ENCODE results near the gene MBD2. TPM values are rescaled to one million over a fixed set of nuclear protein-coding genes. Genes with fewer than 3 reads are reported as not detected.

Gene MBD2, protein sequence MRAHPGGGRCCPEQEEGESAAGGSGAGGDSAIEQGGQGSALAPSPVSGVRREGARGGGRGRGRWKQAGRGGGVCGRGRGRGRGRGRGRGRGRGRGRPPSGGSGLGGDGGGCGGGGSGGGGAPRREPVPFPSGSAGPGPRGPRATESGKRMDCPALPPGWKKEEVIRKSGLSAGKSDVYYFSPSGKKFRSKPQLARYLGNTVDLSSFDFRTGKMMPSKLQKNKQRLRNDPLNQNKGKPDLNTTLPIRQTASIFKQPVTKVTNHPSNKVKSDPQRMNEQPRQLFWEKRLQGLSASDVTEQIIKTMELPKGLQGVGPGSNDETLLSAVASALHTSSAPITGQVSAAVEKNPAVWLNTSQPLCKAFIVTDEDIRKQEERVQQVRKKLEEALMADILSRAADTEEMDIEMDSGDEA
- 38.6 and 40.4 TPM in 2 replicates for total RNA-seq
- long read RNA-seq, partial matches to known transcripts = 1 of 5 reads
- long read RNA-seq, other reads (novel, unspliced or antisense) = 4 of 5 reads

DNA sequence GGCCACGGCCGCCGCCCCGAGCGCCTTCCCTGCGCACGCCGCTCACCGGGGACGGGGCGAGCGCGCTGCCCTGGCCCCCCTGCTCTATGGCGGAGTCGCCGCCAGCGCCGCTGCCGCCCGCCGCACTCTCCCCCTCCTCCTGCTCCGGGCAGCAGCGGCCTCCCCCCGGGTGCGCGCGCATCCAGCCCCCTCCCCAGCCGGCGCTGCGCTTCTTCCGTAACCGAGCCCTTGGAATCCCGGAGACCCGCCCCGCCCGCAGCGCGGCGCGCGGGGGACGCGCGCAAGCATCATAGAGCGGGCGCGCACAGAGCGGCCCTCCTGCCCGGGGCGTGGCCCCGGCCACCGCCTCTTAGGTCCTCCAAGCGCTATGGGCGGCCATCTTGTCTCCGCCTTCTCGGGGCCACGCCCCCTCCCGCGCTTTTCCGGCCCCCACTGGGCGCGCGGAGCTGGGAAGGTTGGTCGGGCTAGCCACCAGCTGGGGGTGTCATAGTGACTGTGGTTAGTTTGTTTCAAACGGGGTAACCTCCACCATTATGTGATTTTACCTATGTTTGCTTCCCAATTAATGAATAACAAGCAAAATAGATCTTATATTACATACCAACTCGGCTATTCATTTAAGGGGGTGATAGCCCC, at the start of gene MBD2:
MBD2 (minus strand) TSS at position 291 of the 636 bp plus-strand sequence; CDS start at position 181, 110 bp downstream.
- DNase-seq (ENCODE audit: low spot score, unreplicated experiment) = peak; percentile 88
- Mint-ChIP-seq H3K27ac (peak within 1 kb of the TSS; percentile 94), H3K36me3 (ENCODE audit: insufficient read depth) (no peaks in the 10 kb centered on the region), H3K27me3 (no peaks in the 10 kb centered on the region), H3K4me3 (ENCODE audit: low read depth) (peak within 1 kb of the TSS; percentile 92), H3K4me1 (ENCODE audit: low read depth) (peaks cover 28% of the 10 kb centered on the region), H3K9me3 (ENCODE audit: low read depth) (no peaks in the 10 kb centered on the region)
- TF ChIP-seq, protein P1, sequence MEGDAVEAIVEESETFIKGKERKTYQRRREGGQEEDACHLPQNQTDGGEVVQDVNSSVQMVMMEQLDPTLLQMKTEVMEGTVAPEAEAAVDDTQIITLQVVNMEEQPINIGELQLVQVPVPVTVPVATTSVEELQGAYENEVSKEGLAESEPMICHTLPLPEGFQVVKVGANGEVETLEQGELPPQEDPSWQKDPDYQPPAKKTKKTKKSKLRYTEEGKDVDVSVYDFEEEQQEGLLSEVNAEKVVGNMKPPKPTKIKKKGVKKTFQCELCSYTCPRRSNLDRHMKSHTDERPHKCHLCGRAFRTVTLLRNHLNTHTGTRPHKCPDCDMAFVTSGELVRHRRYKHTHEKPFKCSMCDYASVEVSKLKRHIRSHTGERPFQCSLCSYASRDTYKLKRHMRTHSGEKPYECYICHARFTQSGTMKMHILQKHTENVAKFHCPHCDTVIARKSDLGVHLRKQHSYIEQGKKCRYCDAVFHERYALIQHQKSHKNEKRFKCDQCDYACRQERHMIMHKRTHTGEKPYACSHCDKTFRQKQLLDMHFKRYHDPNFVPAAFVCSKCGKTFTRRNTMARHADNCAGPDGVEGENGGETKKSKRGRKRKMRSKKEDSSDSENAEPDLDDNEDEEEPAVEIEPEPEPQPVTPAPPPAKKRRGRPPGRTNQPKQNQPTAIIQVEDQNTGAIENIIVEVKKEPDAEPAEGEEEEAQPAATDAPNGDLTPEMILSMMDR (IDR thresholded peaks at IDR 0.05; ENCODE audit: unreplicated experiment) = peak; percentile 33

DNA sequence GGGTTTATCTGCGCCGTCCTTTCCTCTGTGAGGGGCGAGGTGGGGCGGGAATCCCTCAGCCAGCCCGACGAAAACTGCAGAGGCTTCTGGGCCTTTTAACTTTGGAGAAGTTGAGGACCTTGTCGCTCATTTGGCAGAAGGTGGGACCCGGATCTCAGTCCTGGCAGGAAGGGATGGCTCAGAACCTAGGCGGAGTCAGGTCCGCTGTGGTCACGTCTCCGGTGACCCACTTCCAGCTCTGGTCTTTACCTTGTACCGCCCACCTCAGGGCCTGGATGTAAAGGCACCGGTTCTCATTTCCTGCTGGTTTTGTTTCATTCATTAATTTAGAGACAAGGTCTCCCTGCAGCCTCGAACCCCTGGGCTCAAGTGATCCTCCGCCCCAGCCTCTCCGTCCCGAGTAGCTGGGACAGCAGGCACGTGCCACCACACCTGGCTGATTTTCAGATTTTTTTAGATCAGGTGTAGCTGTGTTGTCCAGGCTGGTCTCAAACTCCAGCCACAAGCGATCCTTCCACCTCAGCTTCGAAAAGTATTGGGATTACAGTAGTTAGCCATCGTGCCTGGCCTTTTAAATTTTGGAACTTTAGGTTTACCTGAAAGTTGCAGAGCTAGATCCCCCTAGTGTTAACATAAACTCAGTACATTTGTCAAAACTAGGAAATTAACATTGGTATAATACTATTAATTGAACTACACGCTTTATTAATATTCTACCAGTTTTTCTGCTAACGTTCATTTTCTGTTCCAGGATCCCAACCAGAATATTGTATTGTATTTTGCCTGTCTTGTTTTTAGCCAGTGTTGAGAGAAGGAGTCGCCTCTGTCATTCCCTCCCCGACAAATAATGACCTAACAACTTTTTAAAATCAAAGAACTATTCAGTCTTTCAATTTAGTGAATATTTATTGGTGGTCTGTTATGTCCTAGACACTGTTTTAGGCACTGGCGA, 45.7 kb upstream of the MBD2 start:
- no peaks in the 10 kb centered on the region for H3K36me3 Mint-ChIP-seq (ENCODE audit: insufficient read depth)
- H3K4me1 Mint-ChIP-seq (ENCODE audit: low read depth) = peaks cover 8% of the 10 kb centered on the region
- no peaks in the 10 kb centered on the region for H3K9me3 Mint-ChIP-seq (ENCODE audit: low read depth)
- H3K27ac Mint-ChIP-seq = peak overlapping the region; percentile 96
- DNase-seq (ENCODE audit: low spot score, unreplicated experiment) = peak; percentile 13
- TF ChIP-seq, protein P1 (IDR thresholded peaks at IDR 0.05; ENCODE audit: unreplicated experiment) = peak; percentile 54
- H3K4me3 Mint-ChIP-seq (ENCODE audit: low read depth) = peak overlapping the region; percentile 85
- no peaks in the 10 kb centered on the region for H3K27me3 Mint-ChIP-seq

DNA sequence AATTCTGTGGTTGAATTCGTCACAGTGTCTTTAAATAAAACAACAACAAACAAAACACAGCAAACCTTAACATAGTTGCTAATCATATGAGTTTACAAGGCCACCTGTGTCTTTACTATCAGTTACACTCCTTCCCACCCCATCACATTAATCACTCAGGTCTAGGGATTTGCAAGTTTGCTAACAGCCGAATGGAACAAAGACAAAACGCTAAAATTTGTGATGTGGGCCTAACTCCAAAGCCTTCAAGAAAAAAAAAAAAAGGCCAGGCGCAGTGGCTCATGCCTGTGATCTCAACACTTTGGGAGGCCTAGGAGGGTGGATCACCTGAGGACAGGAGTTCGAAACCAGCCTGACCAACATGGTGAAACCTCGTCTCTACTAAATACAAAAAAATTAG, 44.3 kb upstream of the MBD2 start:
- Mint-ChIP-seq H3K27ac (peak overlapping the region; percentile 96), H3K27me3 (no peaks in the 10 kb centered on the region), H3K9me3 (ENCODE audit: low read depth) (no peaks in the 10 kb centered on the region), H3K36me3 (ENCODE audit: insufficient read depth) (no peaks in the 10 kb centered on the region), H3K4me1 (ENCODE audit: low read depth) (peaks cover 8% of the 10 kb centered on the region), H3K4me3 (ENCODE audit: low read depth) (peak overlapping the region; percentile 85)
- no peak for DNase-seq (ENCODE audit: low spot score, unreplicated experiment)
- TF ChIP-seq, protein P1 (IDR thresholded peaks at IDR 0.05; ENCODE audit: unreplicated experiment) = no peak

DNA sequence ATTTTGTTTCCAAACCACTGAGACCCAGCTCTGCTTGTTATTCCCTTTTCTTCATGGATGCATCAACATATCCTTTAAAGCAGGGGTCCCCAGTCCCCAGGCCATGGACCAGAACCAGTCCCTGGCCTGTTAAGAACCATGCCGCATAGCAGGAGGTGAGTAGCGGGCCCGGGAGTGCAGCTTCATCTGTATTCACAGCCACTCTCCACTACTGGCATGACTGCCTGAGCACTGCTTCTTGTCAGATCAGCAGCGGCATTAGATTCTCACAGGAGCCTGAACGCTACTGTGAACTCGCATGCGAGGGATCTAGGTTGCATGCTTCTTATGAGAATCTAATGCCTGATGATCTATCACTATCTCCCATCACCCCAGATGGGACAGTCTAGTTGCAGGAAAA, 43.2 kb upstream of the MBD2 start:
- Mint-ChIP-seq H3K4me1 (ENCODE audit: low read depth) (peaks cover 8% of the 10 kb centered on the region), H3K36me3 (ENCODE audit: insufficient read depth) (no peaks in the 10 kb centered on the region), H3K4me3 (ENCODE audit: low read depth) (no peak overlapping the region), H3K9me3 (ENCODE audit: low read depth) (no peaks in the 10 kb centered on the region), H3K27me3 (no peaks in the 10 kb centered on the region), H3K27ac (no peak overlapping the region)
- no peak for DNase-seq (ENCODE audit: low spot score, unreplicated experiment)
- TF ChIP-seq, protein P1 (IDR thresholded peaks at IDR 0.05; ENCODE audit: unreplicated experiment) = no peak
